ENCODE measurements around the gene DISP2. TPM values are rescaled to one million over a fixed set of nuclear protein-coding genes. Genes with fewer than 3 reads are reported as not detected.

The DISP2 gene
- total RNA-seq, 4 donors from 2014 or later: 0.14 to 0.85 TPM; not detected in 2

GRCh38 chr15:40367371-40367685 is 9.3 kb downstream of the DISP2 start:
- Histone ChIP-seq H3K27ac (no peak overlapping the region), H3K9me3 (no peaks in the 10 kb centered on the region), H3K27me3 (no peaks in the 10 kb centered on the region), H3K4me3 (no peak overlapping the region), H3K36me3 (no peaks in the 10 kb centered on the region), H3K4me1 (no peaks in the 10 kb centered on the region)
- no peak for TF ChIP-seq CTCF (IDR thresholded peaks at IDR 0.05)
- no peak for TF ChIP-seq POLR2A (IDR thresholded peaks at IDR 0.05)
- no peak for DNase-seq
- intact Hi-C loops (cut with DNase I; ENCODE audit: low total_unique reads): no loop called here

- Histone ChIP-seq H3K27me3 (no peaks in the 10 kb centered on the region), H3K27ac (no peak overlapping the region), H3K4me1 (no peaks in the 10 kb centered on the region), H3K36me3 (no peaks in the 10 kb centered on the region), H3K9me3 (no peaks in the 10 kb centered on the region), H3K4me3 (peak overlapping the region in 1 of 2 donors; percentile 25)
- peak in 1 of 2 donors; percentile 21 for TF ChIP-seq POLR2A (IDR thresholded peaks at IDR 0.05)
- TF ChIP-seq CTCF (IDR thresholded peaks at IDR 0.05): peak; percentile 67 to 90 (median 86)
- intact Hi-C loops (cut with DNase I; ENCODE audit: low total_unique reads): no loop called here
- peak; percentile 70 to 72 for DNase-seq
Measured at GRCh38 chr15:40367686-40368611, 9.9 kb downstream of the DISP2 start.

DNA sequence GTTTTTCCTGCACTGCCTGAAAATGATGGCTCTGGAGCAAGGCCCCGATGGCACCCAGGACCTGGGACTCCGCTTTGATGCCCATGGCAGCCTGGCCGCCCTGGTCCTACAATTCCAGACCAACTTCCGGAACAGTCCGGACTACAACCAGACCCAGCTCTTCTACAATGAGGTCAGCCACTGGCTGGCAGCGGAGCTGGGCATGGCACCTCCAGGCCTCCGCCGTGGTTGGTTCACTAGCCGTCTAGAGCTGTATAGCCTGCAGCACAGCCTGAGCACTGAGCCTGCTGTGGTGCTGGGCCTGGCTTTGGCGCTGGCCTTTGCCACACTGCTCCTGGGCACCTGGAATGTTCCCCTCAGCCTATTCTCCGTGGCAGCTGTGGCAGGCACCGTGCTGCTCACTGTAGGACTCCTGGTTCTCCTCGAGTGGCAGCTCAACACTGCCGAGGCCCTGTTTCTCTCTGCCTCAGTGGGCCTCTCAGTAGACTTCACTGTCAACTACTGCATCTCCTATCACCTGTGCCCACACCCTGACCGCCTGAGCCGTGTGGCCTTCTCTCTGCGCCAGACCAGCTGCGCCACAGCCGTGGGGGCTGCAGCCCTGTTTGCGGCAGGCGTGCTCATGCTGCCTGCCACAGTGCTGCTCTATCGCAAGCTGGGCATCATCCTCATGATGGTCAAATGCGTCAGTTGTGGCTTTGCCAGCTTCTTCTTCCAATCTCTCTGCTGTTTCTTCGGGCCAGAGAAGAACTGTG is 10.9 kb downstream of the DISP2 start:
- no peak for DNase-seq
- Histone ChIP-seq H3K4me1 (no peaks in the 10 kb centered on the region), H3K4me3 (no peak overlapping the region), H3K9me3 (no peaks in the 10 kb centered on the region), H3K36me3 (no peaks in the 10 kb centered on the region), H3K27me3 (no peaks in the 10 kb centered on the region), H3K27ac (no peak overlapping the region)
- no peak for TF ChIP-seq CTCF (IDR thresholded peaks at IDR 0.05)
- no peak for TF ChIP-seq POLR2A (IDR thresholded peaks at IDR 0.05)
- intact Hi-C loops (cut with DNase I; ENCODE audit: low total_unique reads): no loop called here

DNA sequence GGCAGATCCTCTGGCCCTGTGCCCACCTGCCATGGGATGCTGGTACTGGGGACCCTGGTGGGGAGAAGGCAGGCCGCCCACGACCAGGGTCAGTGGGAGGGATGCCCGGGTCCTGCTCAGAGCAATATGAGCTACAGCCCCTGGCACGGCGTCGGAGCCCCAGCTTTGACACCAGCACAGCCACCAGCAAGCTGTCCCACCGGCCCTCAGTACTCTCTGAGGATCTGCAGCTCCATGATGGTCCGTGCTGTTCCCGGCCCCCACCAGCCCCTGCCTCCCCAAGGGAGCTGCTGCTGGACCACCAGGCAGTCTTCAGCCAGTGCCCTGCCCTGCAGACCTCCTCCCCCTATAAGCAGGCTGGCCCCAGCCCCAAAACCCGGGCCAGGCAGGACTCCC is 11.5 kb downstream of the DISP2 start:
- Histone ChIP-seq H3K4me3 (no peak overlapping the region), H3K9me3 (no peaks in the 10 kb centered on the region), H3K27ac (no peak overlapping the region), H3K36me3 (no peaks in the 10 kb centered on the region), H3K27me3 (no peaks in the 10 kb centered on the region), H3K4me1 (no peaks in the 10 kb centered on the region)
- intact Hi-C loops (cut with DNase I; ENCODE audit: low total_unique reads): no loop called here
- no peak for TF ChIP-seq CTCF (IDR thresholded peaks at IDR 0.05)
- TF ChIP-seq POLR2A (IDR thresholded peaks at IDR 0.05): no peak
- no peak for DNase-seq

GRCh38 chr15:40369971-40370370 is 12.0 kb downstream of the DISP2 start:
- H3K36me3 ChIP-seq: no peaks in the 10 kb centered on the region
- no peak overlapping the region for H3K27ac ChIP-seq
- no peak for TF ChIP-seq POLR2A (IDR thresholded peaks at IDR 0.05)
- TF ChIP-seq CTCF (IDR thresholded peaks at IDR 0.05): no peak
- no peaks in the 10 kb centered on the region for H3K9me3 ChIP-seq
- no peak overlapping the region for H3K4me3 ChIP-seq
- DNase-seq: no peak
- H3K4me1 ChIP-seq: no peaks in the 10 kb centered on the region
- no peaks in the 10 kb centered on the region for H3K27me3 ChIP-seq
- intact Hi-C loops (cut with DNase I; ENCODE audit: low total_unique reads): no loop called here

Data from uterus (tissue), 4 donors.